ENCODE results near the gene ZNF316. TPM values are rescaled to one million over a fixed set of nuclear protein-coding genes. Genes with fewer than 3 reads are reported as not detected.

Gene ZNF316
- total and polyA plus RNA-seq, 4 donors = 20.9 to 38.5 (median 24.0) TPM

DNA sequence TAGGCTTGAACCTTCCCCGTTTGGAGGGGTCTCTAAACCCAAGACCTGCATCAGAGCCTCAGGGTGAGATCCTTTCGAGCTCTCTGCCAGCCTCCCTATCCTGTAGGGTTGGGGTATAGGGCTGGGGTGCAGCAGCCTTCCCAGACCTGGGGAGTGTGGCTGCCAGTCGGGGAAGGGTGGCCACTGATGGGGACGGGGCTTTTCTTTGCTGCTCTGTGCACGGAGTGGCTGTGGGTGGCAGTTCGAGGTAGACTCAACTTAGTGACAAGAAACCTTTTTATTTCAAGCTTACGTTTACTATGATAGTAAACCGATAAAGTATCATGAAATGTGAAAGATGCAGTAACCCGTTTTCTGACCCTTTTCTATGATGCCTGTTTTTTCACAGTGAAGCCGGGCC, 13.0 kb downstream of the ZNF316 start:
- H3K36me3 ChIP-seq (ENCODE audit: control insufficient read depth in 4 of 4, insufficient read depth in 4 of 4, low read length in 4 of 4) = peaks cover 12 to 83% (median 36%) of the 10 kb centered on the region in 4 donors
- peaks cover 0 to 31% (median 0%) of the 10 kb centered on the region in 4 donors for H3K9me3 ChIP-seq (ENCODE audit: control insufficient read depth in 4 of 4, insufficient read depth in 3 of 4, low read length in 3 of 4)
- WGBS, 2 donors = 97 to 99% methylated on average over 10 of the region's 10 CpGs
- DNase-seq (no peak), ATAC-seq (ENCODE audit: insufficient read depth, low FRiP score) (no peak)
- H3K27ac ChIP-seq (ENCODE audit: low read depth in 1 of 2, low read length in 1 of 2) = no peak overlapping the region
- H3K9ac ChIP-seq (ENCODE audit: insufficient read depth in 1 of 2, low read length in 2 of 2) = no peak overlapping the region
- no peak overlapping the region for H3K4me3 ChIP-seq
- H3K27me3 ChIP-seq (ENCODE audit: control insufficient read depth in 3 of 3, insufficient read depth in 3 of 3, low read length in 2 of 3) = no peaks in the 10 kb centered on the region
- no peaks in the 10 kb centered on the region for H3K4me1 ChIP-seq (ENCODE audit: control insufficient read depth in 5 of 5, insufficient read depth in 5 of 5, low read length in 5 of 5)
- TF ChIP-seq, protein P1, sequence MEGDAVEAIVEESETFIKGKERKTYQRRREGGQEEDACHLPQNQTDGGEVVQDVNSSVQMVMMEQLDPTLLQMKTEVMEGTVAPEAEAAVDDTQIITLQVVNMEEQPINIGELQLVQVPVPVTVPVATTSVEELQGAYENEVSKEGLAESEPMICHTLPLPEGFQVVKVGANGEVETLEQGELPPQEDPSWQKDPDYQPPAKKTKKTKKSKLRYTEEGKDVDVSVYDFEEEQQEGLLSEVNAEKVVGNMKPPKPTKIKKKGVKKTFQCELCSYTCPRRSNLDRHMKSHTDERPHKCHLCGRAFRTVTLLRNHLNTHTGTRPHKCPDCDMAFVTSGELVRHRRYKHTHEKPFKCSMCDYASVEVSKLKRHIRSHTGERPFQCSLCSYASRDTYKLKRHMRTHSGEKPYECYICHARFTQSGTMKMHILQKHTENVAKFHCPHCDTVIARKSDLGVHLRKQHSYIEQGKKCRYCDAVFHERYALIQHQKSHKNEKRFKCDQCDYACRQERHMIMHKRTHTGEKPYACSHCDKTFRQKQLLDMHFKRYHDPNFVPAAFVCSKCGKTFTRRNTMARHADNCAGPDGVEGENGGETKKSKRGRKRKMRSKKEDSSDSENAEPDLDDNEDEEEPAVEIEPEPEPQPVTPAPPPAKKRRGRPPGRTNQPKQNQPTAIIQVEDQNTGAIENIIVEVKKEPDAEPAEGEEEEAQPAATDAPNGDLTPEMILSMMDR (IDR thresholded peaks at IDR 0.05; ENCODE audit: control extremely low read depth, extremely low read depth) = no peak

DNA sequence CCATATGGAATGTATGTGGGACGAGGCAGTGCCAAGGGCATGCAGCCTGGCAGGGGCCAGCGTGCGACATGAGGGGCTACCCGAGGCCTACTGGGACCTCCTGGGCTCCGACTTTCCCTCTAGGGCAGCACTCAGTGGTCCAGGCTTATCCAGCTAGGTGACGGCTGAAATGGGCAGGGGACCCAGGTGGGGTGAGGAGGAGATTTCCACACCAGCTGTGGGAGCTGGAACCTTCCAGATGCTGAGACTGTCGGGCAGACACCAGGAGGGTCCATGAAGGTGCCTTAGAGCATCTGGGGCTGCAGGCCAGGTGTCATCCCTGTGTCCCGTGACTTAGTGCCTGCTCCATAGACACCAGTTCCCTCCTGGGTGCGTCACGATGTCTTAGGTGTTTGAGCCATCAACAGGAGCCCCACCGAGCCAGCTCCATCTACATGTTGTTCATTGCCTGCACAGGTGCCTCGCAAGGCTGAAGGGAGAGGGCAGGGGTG, 13.4 kb downstream of the ZNF316 start:
- ATAC-seq (ENCODE audit: insufficient read depth, low FRiP score) = no peak
- 98% methylated on average over 12 of the region's 12 CpGs for WGBS, 2 donors
- TF ChIP-seq, protein P1 (IDR thresholded peaks at IDR 0.05; ENCODE audit: control extremely low read depth, extremely low read depth) = no peak
- Histone ChIP-seq H3K4me1 (ENCODE audit: control insufficient read depth in 5 of 5, insufficient read depth in 5 of 5, low read length in 5 of 5) (no peaks in the 10 kb centered on the region), H3K9ac (ENCODE audit: insufficient read depth in 1 of 2, low read length in 2 of 2) (no peak overlapping the region), H3K27ac (ENCODE audit: low read depth in 1 of 2, low read length in 1 of 2) (no peak overlapping the region), H3K9me3 (ENCODE audit: control insufficient read depth in 4 of 4, insufficient read depth in 3 of 4, low read length in 3 of 4) (peaks cover 0 to 34% (median 0%) of the 10 kb centered on the region in 4 donors), H3K36me3 (ENCODE audit: control insufficient read depth in 4 of 4, insufficient read depth in 4 of 4, low read length in 4 of 4) (peaks cover 12 to 88% (median 38%) of the 10 kb centered on the region in 4 donors), H3K4me3 (no peak overlapping the region), H3K27me3 (ENCODE audit: control insufficient read depth in 3 of 3, insufficient read depth in 3 of 3, low read length in 2 of 3) (no peaks in the 10 kb centered on the region)
- no peak for DNase-seq

DNA sequence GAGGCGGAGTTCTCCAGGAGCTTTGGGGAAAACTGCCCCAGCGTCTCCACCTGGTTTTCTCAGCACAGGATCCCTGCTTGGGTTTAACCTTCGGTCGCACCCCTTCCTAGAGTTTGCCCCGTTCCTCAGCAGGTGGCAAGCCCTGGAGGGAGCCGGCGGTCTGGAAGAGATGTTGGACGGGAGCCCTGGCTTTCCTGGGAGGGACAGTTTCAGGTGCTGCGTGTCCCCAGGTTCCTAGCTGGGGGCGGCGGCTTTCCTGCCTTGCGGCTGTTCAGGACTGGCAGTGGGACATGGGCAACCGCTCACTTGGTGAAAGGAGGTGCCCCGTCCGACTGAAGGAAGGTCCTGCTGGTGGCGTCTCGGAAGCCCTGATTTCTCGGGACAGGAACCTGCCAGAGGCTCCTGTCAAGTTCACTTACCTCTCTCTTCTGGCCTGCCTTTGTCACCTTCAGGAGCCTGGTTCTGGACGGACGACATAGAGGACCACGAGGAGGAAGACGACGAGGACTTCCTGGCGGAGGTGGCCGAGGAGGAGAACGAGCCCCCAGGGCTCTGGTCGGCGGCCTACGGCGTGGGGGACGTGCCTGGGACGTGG, 14.8 kb downstream of the ZNF316 start:
- H3K36me3 ChIP-seq (ENCODE audit: control insufficient read depth in 4 of 4, insufficient read depth in 4 of 4, low read length in 4 of 4) = peaks cover 12 to 85% (median 37%) of the 10 kb centered on the region in 4 donors
- H3K9me3 ChIP-seq (ENCODE audit: control insufficient read depth in 4 of 4, insufficient read depth in 3 of 4, low read length in 3 of 4) = peaks cover 0 to 34% (median 0%) of the 10 kb centered on the region in 4 donors
- TF ChIP-seq, protein P1 (IDR thresholded peaks at IDR 0.05; ENCODE audit: control extremely low read depth, extremely low read depth) = no peak
- WGBS, 2 donors = 97% methylated on average over 32 of the region's 32 CpGs
- no peak overlapping the region for H3K27ac ChIP-seq (ENCODE audit: low read depth in 1 of 2, low read length in 1 of 2)
- H3K4me3 ChIP-seq = no peak overlapping the region
- no peaks in the 10 kb centered on the region for H3K4me1 ChIP-seq (ENCODE audit: control insufficient read depth in 5 of 5, insufficient read depth in 5 of 5, low read length in 5 of 5)
- no peak for DNase-seq
- no peak for ATAC-seq (ENCODE audit: insufficient read depth, low FRiP score)
- no peaks in the 10 kb centered on the region for H3K27me3 ChIP-seq (ENCODE audit: control insufficient read depth in 3 of 3, insufficient read depth in 3 of 3, low read length in 2 of 3)
- no peak overlapping the region for H3K9ac ChIP-seq (ENCODE audit: insufficient read depth in 1 of 2, low read length in 2 of 2)

All from lung (tissue), 12 donors.